GM11168 (cell line): ENCODE measurements around the gene AFF3.
"Not testable (repeated sequence)": the region's sequence is repeated elsewhere in the genome, so short reads cannot be mapped to it uniquely, and the experiment has no call there.

ENCODE experiments used
- in situ Hi-C: fragments of 300-500 bp; cut with MboI; formaldehyde crosslinking; loops from one replicate; pipeline ENCODE4 v1.12.0; 2022; ENCODE audit warnings: low sequenced_read_pairs; ENCODE audit not compliant: unreplicated experiment

AFF3 gene

GRCh38 chr2:100108648-100109020, 33.8 kb downstream of the AFF3 start:
- in situ Hi-C loops = not testable (repeated sequence)

DNA sequence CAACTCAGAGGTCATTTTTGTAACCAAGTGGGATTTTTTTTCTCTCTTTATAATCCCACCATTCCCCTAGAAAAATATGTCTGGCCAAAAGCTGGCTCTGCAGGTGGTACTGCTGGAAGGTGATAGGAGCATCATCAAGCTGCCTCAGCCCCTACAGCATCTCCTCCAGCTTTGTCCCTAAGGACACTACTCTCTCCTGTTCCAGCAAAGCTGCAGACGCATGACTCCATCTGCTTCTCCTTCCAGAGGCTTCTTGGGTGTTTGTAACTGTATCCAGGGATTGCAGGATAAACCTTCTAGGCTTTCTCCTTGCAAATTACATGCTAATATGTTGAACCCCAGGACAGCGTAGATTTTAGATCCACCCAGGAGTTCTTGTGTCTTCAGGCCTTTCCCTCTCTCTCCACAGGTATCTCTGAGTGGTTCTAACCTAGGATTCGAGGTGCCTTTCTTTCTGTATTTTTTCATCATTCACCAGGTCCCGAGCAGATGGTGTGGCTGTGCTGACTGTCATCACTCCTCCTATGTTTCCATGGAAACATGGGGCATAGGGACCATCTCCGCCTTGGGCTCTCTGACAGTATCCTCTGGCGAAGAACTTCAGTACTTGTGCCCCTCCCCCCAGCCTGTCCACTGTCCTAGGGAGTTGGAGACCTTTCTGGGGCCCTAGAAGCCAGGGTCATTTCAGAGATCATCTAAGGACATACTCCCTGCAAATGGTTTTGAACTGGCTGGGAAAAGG, 34.3 kb downstream of the AFF3 start:
- in situ Hi-C loops = no loop called here

- in situ Hi-C loops = no loop called here
Observed at GRCh38 chr2:100107440-100107839, 35.0 kb downstream of the AFF3 start.

- in situ Hi-C loops = no loop called here
Observed at GRCh38 chr2:100106460-100106859, 35.9 kb downstream of the AFF3 start.

DNA sequence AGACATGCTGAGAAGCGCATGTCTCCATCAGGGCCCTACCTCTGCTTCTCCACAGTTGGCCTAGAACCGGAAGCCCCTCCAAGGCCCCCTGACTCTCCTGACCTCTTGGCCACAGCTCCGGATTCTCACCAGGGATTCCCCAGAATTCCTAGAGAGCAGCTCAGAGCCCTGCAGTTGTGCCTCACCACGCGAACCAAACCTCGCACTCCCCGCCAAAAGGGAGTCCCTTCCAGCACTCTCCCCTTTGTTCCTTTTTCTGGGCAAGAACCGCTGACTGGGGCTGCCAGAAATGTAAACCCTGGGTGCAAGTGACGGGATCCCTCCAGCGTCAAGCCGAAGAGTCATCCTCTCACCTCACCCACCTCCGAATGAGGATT, 36.7 kb downstream of the AFF3 start:
- in situ Hi-C loops = no loop called here

- in situ Hi-C loops = no loop called here
Observed at GRCh38 chr2:100104718-100105677, 37.4 kb downstream of the AFF3 start.

- in situ Hi-C loops = not testable (repeated sequence)
Observed at GRCh38 chr2:100104265-100104664, 38.1 kb downstream of the AFF3 start.

- in situ Hi-C loops = not testable (repeated sequence)
Observed at GRCh38 chr2:100103527-100104252, 38.7 kb downstream of the AFF3 start.

- in situ Hi-C loops = not testable (repeated sequence)
Observed at GRCh38 chr2:100102466-100103180, 39.8 kb downstream of the AFF3 start.

DNA sequence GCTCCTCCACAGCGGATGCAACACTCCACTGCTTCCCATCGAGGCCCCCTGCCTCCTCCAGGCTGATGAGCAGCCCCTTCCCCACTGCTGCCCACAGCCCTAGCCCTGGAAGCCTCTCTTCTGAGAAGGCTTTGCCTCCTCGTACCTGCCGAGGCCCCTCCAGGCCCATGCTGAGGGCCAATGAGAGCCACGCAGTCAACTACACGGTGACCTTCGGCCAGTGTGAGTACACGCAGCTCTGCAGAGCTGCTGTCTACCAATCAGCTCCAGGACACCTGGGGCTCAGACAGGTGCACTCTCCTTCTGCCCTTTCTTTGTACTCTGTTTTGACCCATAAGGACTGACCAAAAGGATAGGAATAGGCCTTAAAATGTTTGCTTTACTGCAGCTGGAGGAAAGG, 43.5 kb downstream of the AFF3 start:
- in situ Hi-C loops = not testable (repeated sequence)

DNA sequence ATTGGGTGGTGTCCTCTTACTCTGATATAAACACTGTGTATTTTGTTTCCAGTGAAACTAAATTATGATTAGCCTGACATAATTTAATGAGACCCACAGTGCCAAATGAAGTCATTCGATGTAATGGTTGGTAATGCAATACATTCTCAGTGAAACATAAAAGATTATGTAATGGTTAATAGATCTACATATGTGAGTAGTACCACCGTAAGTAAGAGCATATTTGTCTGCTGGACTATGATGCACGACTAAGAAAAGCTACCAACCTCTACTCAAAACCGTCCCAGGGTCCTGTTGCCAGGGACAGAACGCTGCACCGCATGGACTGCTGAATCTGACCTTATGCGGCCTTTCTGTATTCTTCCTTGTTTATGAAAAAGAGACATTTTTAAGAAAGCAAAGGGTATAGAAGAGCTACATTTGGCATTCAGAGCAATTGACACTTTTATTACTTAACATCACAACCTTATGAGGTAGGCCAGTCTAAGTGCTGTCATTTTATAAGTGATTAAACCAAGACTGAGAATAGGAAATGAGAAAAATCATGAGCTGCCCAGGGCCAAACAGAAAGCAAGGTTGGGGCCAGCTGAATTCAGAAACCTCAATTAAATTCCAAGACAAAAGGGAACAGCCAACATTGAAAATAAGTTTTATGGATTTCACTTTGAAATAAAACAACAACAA, 44.6 kb downstream of the AFF3 start:
- in situ Hi-C loops = not testable (repeated sequence)

GRCh38 chr2:100095845-100096244, 46.5 kb downstream of the AFF3 start:
- in situ Hi-C loops = not testable (repeated sequence)

- in situ Hi-C loops = not testable (repeated sequence)
Observed at GRCh38 chr2:100091807-100092206, 50.6 kb downstream of the AFF3 start.

DNA sequence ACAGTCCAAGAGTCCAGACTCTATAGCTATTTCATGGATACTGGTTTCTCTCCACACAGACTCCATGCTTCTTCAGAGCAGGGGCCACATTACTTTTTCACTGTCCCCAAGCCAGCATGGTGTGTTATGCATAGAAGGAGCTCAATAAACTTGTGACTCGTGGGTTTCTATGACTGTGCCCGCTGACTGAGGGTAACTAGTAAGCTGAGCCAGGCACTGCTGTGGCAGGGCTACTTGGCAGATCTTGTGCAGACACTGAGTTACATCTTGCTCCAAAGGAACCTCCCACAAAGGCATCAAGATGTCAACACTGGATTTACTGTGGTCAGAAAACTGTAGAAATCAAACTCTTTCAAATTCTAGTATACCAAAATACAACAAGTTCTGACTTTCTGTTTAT, 56.6 kb downstream of the AFF3 start:
- in situ Hi-C loops = not testable (repeated sequence)

DNA sequence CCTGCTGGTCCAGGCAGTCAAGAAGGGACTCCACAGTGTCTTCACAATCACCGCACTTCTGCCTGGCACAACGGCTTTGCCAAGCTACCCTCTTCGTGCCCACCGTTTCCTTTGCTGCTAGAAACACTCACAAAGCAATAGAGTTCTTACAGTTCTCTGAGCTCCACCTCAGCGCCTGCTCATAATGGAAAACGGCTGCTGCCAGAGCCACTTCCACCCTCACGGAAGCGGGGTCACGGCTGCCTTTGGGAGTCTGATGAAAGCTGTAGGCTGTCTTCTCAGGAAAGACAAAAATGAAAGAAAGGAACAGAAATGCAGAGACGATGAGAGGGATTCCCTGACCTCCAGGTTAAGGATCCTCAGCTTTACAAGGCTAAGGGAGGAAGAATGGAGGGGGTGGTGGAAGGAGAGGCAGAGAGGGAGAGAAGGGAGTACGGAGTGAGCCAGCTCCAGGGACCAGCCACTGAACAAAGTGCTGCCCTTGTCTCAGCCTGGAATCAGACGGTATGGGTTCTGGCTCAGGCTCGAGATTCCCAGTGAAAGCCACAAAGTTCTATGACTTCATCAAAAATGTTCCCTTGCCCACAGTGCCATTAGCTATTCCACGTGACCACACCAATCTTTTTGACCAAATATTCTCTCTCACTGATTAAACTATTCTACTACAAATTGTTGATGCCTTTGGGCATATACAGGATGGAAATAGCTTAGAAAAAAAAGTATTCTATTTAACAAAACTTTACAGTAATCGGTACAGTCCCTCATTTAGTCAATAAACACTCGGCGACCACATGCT, 58.8 kb downstream of the AFF3 start:
- in situ Hi-C loops = not testable (repeated sequence)

DNA sequence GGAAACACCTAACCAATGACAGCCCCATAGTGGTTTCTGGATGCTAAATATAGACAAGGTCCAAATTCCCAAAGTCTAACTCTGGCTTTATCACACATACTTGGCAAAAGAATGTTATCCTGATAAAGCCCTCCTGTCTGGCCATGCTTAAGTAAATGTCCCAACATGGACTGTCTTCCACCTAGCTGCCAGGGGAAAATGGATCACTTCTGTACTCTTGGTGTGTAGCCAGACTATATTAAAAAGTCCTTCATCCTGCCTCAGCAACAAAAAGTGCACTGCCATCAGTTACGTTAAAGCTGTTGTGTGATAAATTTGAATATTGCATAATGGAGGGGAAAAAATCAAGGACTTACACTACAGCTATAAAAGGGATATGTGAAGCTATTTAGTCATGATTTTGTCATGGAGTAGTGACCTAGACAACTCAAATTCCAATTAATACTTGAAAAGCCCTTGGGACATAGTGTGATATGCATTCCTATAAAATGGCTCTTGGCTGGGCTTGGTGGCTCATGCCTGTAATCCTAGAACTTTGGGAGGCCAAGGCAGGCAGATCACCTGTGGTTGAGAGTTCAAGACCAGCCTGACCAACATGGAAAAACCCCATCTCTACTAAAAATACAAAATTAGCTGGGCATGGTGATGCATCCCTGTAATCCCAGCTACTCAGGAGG, 60.0 kb downstream of the AFF3 start:
- in situ Hi-C loops = not testable (repeated sequence)

DNA sequence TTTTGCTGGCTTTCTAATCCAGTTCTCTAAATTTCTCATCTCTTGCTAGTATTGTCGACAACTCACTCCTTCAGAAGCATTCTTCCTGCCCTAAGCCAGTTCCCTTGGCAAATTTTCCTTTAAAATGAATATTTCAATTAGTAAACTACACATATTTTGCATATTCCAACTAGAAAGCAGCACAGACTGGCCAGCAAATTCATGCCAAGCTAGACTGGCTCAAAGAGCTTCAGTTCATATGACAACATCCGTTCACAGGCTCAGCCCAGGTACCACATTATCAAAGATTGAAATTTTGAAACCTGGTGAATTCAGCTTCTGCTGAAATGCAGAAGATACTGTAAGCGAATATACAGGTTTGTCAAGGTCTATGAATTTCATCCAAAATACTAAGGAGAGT, 64.5 kb downstream of the AFF3 start:
- in situ Hi-C loops = no loop called here

DNA sequence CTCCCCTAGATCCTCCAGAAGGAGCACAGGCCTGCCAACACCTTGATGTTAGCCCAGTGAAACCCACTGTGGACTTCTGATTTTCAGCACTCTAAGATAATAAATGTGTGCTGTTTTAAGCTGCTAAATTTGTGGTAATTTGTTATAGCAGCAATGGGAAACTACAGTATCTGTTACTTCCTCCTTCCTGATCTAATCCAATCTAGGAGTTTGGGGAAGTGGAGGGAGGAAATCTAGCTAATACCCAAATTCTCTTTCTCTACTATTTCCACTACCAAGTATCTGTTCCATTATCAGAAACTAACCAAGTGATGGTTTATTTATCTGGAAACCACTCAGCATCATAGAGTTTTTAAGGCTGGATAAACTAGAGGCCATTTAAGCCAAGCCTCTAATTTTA, 64.9 kb downstream of the AFF3 start:
- in situ Hi-C loops = no loop called here
